ENCODE measurements around the gene ARL5A.

DNA sequence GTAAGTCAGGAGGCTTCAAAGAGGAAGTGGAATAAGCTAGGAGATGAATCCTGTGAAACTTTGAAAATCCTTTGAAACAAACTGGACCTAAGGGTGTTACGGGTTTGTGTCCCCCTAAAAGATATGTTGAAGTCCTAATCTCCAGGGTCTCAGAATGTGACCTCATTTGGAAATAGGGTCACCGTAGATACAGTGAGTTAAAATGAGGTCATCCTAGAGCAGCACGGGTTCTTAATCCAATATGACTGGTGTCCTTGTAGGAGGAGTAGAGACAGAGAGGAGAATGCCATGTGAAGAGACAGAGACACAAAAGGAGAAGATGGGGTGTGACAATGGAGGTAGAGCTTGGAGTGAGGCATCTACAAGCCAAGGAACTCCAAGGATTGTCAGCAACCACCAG lies 67.0 kb downstream of the ARL5A start:
- no peak for TF ChIP-seq CTCF (IDR thresholded peaks at IDR 0.05)
- TF ChIP-seq POLR2A (IDR thresholded peaks at IDR 0.05), result no peak

Data from body of pancreas (tissue), 4 donors.